D721Med (cell line): Measurements from ENCODE around the gene XYLT1.

Source experiments
- DNase-seq: peaks from one replicate; pipeline ENCODE4 v3.0.0; 2011; ENCODE audit warnings: low spot score; ENCODE audit not compliant: insufficient read length
- FAIRE-seq: peaks from 2 replicates; lab custom pipeline; 2011; peaks lifted over from hg19 to GRCh38; lab: Jason Lieb, UNC
- CTCF ChIP-seq: IDR thresholded peaks from 2 replicates; pipeline ENCODE4 v1.5.1; 2012; ENCODE audit warnings: mild to moderate bottlenecking, control low read depth; ENCODE audit not compliant: insufficient read depth; ENCODE audit errors: missing control alignments

The XYLT1 gene

DNA sequence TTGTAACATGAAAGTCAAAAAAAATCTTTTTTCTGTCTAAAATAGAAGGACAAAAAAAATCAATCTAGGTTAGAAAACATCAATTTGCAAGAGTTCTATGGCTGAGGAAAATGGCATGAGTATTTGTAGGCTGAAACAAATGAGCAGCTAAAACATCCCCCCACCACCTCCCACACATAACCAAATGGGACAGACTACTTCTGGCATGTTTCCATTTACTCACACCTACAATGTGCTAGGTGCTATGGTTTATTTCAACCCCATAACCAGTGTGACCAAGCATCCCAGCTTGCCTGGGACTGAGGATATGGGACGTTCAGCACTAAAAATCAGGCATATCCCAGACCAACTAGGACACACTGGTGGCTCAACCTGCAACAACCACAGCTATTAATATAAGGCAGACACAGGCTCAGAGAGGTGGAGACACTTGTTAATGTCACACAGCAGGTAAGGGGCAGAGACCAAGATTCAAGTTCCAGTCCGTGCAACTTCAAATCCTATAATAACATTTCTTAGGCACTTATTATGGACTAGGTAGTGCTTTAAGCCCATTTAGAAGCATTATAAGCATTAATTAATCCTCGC is 96.0 kb downstream of the XYLT1 start:
- no peak for DNase-seq
- TF ChIP-seq CTCF, result no peak
- FAIRE-seq, result no peak

- no peak for DNase-seq
- no peak for FAIRE-seq
- no peak for TF ChIP-seq CTCF
Measured at GRCh38 chr16:17373533-17373932, 97.2 kb downstream of the XYLT1 start.

- TF ChIP-seq CTCF, result no peak
- no peak for FAIRE-seq
- no peak for DNase-seq
Measured at GRCh38 chr16:17372386-17372785, 98.4 kb downstream of the XYLT1 start.

GRCh38 chr16:17371299-17371698 is 99.5 kb downstream of the XYLT1 start:
- no peak for TF ChIP-seq CTCF
- no peak for DNase-seq
- FAIRE-seq, result no peak

DNA sequence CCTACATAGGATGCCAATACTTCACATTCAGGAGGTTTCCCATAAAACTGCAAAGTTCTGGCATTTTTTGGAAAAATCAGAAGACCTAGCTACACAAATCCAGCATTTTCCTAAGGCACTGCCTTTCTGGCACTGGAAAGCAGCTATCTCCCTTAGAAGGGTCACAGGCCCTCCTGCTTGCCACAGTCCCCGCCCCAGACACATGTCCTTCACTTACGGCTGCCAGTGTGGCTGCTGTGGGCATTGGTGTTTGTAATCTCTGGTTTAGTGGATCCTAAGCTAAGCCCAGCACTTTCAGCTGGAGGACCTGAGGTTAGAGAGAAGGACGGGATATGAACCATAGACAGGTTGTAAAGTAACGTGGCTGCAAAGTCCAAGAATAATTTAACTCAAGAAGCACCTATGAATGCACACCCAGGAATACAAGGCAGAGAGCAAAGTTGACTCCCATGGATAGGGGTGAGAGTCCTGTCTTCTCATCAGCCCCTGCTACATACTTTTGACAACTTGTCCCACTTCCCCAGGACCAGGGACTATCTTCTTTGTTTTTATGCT is 100.0 kb downstream of the XYLT1 start:
- no peak for FAIRE-seq
- TF ChIP-seq CTCF, result no peak
- no peak for DNase-seq

DNA sequence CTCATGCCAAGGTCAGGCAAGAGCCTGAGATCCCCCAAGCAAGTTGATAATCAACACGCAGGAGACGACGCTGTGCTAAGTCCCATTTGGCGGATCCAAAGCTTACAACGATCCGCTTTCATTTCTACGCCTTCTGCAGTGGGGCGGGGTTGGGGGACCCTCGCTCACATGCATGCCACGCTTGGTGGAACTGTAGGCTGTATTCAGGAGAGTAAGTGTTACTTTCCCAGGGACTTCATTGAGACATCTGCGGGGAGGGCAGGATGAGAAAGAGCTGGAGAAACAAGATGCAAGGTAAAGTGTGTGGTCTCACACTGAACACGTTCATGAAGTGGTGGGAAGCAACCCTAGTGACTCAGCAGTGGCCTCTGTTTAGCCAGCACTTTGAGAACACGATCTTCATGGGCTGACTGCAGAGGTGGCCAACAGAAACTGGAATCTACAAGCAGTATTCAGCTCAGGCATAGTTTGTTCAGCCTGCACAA is 100.5 kb downstream of the XYLT1 start:
- TF ChIP-seq CTCF, result no peak
- no peak for FAIRE-seq
- DNase-seq, result no peak

DNA sequence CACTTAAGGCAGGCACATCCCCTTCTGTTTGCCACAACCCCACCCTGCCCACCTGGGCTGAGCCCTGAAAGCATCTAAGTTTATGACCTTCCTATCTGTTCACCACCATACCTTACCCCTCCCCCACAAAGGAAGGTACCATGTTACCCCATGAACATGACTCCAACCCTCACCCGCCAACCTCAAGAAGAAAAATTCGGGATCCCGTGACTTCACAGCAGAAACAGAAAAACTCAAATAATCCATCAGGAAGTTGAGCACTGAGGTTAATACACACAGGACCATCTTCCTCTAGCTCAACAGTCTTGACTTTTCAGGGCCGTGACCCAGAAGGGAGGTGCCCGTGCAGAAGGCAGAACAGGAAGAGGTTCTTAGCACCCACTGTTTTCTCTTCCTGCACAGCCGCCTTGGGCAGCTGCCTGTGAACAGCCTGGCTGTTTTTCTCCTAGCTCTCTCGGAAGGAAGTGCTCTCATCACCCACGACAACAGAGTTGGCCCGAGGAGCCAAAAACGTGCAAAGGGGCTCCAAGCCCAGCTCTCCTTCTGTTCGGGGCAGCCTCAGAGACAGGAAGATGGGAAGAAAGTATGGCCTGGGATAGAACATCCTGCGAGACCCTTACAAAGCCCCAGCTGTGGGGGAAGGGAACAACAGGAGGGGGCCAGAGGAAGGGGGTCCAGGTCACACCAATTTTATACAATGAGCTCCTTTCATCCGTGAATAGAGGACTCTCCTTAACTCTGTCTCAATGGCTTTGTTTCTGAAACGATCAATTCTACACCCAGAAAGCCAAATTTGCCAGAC is 101.1 kb downstream of the XYLT1 start:
- TF ChIP-seq CTCF, result no peak
- DNase-seq (no peak), FAIRE-seq (no peak)
